T-helper 1 cell treated with Interleukin-12 subunit alpha and Interleukin-12 subunit beta and Interleukin-4 antibody, amounts not matched to agents 30 ng/mL and 1 ng/mL, for 36 hours (primary cell): ENCODE results near the gene KIF9. TPM values are rescaled to one million over a fixed set of nuclear protein-coding genes. Genes with fewer than 3 reads are reported as not detected.
"Not testable (repeated sequence)": the region's sequence is repeated elsewhere in the genome, so short reads cannot be mapped to it uniquely, and the experiment has no call there.

Experiments used
- intact Hi-C: fragments of 100-400 bp; cut with micrococcal nuclease; formaldehyde crosslinking; loops from one replicate; pipeline ENCODE4 v1.15.1; 2024
- total RNA-seq: library from RNA; stranded (reverse); gene quantifications from 2 replicates; pipeline ENCODE4 v1.2.3, GENCODE V29; 2022

Gene KIF9
- total RNA-seq, 1 donor from 2014 or later: 3.1 TPM

DNA sequence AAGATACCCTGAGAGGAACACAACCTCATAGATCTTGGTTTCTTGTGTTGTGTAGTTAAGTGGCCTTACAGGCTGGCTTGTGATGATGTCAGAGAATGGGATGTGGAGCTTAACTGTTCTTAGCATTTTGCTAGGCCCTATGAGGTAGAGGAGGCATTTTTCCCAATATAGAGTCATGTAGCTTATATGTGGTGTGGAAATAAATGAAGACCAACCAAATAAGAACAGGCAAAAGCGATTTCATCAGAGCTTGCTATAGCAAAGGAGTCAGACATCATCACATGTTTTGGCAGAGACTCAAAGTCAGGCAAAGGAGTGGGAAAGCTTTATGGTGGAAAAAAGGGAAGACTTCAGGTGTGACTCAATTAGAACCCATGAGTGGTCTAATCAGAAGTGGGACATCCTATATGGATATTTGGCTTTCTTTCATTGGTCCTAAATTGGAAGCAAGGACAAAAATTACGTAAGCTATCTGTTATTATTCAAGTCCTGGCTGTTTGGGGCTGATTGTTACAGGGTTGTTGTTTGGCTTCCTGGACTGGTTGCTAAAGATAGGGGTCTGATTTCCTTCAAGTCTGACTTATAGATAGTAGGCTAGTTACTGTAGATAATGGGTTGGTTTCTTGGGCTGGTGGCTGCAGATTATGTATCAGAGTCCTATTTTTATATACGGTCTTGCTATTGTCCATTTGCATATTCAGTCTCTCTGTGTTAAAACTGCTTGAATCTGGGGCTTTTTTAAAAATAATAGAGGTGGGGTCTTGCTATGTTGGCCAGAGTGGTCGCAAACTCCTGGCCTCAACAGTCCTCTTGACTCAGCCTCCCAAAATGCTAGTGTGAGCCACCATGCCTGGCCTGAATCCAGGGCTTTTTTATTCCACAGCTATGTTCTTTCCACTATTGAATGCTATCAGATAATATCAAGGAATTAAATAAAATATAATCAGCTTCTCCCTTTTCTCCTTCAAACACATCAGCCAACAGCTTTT, 88.4 kb downstream of the KIF9 start:
- intact Hi-C loops: no loop called here

DNA sequence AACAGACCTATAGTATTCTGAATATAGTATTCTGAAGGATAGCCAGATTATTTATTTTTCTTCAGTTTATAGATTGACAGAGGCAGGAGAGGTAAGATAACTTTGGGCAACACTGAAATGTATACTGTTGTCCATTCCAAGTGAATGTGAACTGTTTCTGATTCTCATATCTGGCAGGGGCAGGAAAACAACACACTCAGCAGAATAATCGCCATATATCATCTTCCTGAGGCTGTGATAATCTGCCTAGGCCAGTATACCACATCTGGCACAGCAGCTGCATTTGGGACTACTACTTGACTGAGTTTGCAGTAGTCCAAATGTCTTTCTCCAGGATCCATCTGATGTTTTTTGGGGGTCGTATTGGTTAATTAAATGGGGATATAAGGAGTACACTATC, 96.3 kb downstream of the KIF9 start:
- intact Hi-C loops: no loop called here

- intact Hi-C loops: not testable (repeated sequence)
Measured at GRCh38 chr3:47181685-47182084, 100.9 kb downstream of the KIF9 start.

- intact Hi-C loops: not testable (repeated sequence)
Measured at GRCh38 chr3:47180011-47180410, 102.6 kb downstream of the KIF9 start.

Other genes starting within 250 kb of the KIF9 start
- 48.1 and 49.3 TPM in 2 replicates for gene SETD2, start 118.7 kb downstream of the KIF9 start, total RNA-seq
- 28.2 and 31.8 TPM in 2 replicates for gene KLHL18, start 145 bp upstream of the KIF9 start, total RNA-seq
- 37.6 and 40.6 TPM in 2 replicates for gene PTPN23, start 98.2 kb upstream of the KIF9 start, total RNA-seq
- 73.3 and 77.0 TPM in 2 replicates for gene SCAP, start 193.1 kb upstream of the KIF9 start, total RNA-seq
- gene ELP6, start 230.9 kb upstream of the KIF9 start, total RNA-seq: 43.3 and 46.1 TPM in 2 replicates